ENCODE data around the gene KNTC1.

- TF ChIP-seq POLR2A (IDR thresholded peaks at IDR 0.05; ENCODE audit: low read length) (no peak), GATA1 (IDR thresholded peaks at IDR 0.05; ENCODE audit: low read depth, low read length) (no peak)
Observed at GRCh38 chr12:122495258-122495657, 31.8 kb upstream of the KNTC1 start.
